Common myeloid progenitor, CD34-positive (primary cell): ENCODE measurements around the gene CTNNA2.

Source experiments
- CTCF ChIA-PET: fragments of 350-600 bp; sonication (Branson Sonifier 250); formaldehyde crosslinking; loops from one replicate; lab custom pipeline; 2021; ENCODE audit warnings: antibody characterized with exemption; lab: Charles Lee
- POLR2A ChIA-PET: fragments of 350-600 bp; sonication (Branson Sonifier 250); formaldehyde crosslinking; loops from one replicate; lab custom pipeline; 2021; ENCODE audit warnings: antibody characterized with exemption; lab: Charles Lee
- DNase-seq, 3 donors: peaks; one replicate each; pipeline versions ENCODE4 v3.0.0 to v3.0.0-alpha.2; 2013
- H3K27ac ChIP-seq, 2 experiments: 1 replicate in 1 of 2; 2 replicates in 1 of 2; pipeline ENCODE4 v1.7.0; 2013; ENCODE audit warnings: inconsistent platforms in 2 of 2, low read length in 2 of 2, mild to moderate bottlenecking in 2 of 2, low read depth in 1 of 2, moderate library complexity in 1 of 2; ENCODE audit not compliant: severe bottlenecking in 2 of 2, insufficient read depth in 1 of 2, poor library complexity in 1 of 2
- H3K27me3 ChIP-seq, 5 experiments: replicated peaks in 2 of 5; 1 replicate in 3 of 5; 2 replicates in 2 of 5; pipeline versions ENCODE4 v1.6.1 to v1.7.0; 2013; ENCODE audit warnings: low read length in 4 of 5, mild to moderate bottlenecking in 2 of 5, moderate library complexity in 2 of 5, inconsistent platforms in 1 of 5; ENCODE audit not compliant: insufficient read depth in 5 of 5, control insufficient read depth in 4 of 5
- H3K36me3 ChIP-seq, 4 experiments: 1 replicate in 2 of 4; 2 replicates in 2 of 4; pipeline versions ENCODE4 v1.6.1 to v1.7.0; 2013; ENCODE audit warnings: low read length in 3 of 4, control low read depth in 1 of 4, mild to moderate bottlenecking in 1 of 4; ENCODE audit not compliant: control insufficient read depth in 4 of 4, insufficient read depth in 4 of 4
- H3K4me1 ChIP-seq, 4 experiments: 1 replicate in 3 of 4; 2 replicates in 1 of 4; pipeline versions ENCODE4 v1.6.1 to v1.7.1; 2013; ENCODE audit warnings: low read length in 3 of 4, mild to moderate bottlenecking in 3 of 4, control low read depth in 1 of 4, inconsistent platforms in 1 of 4, moderate library complexity in 1 of 4; ENCODE audit not compliant: control insufficient read depth in 4 of 4, insufficient read depth in 4 of 4; ENCODE audit errors: control extremely low read depth in 1 of 4
- H3K4me3 ChIP-seq, 7 experiments: 1 replicate in 4 of 7; 2 replicates in 3 of 7; pipeline versions ENCODE4 v1.5.1 to v1.7.0; 2013; ENCODE audit warnings: mild to moderate bottlenecking in 7 of 7, low read length in 6 of 7, moderate library complexity in 6 of 7, inconsistent platforms in 2 of 7, low read depth in 2 of 7, control low read depth in 1 of 7; ENCODE audit not compliant: insufficient read depth in 4 of 7, control insufficient read depth in 1 of 7; ENCODE audit errors: extremely low read depth in 1 of 7
- H3K9me3 ChIP-seq, 5 experiments: 1 replicate in 4 of 5; 2 replicates in 1 of 5; pipeline versions ENCODE4 v1.6.1 to v1.7.1; 2013; ENCODE audit warnings: low read length in 4 of 5, mild to moderate bottlenecking in 2 of 5, inconsistent platforms in 1 of 5, low read depth in 1 of 5, moderate library complexity in 1 of 5; ENCODE audit not compliant: control insufficient read depth in 4 of 5, insufficient read depth in 2 of 5; ENCODE audit errors: control extremely low read depth in 1 of 5
- WGBS: methylation state at CpG from one replicate; pipeline ENCODE4 v1.1.5; 2013; ENCODE audit not compliant: insufficient coverage; 5-methylcytosine and 5-hydroxymethylcytosine counted together

CTNNA2 gene

DNA sequence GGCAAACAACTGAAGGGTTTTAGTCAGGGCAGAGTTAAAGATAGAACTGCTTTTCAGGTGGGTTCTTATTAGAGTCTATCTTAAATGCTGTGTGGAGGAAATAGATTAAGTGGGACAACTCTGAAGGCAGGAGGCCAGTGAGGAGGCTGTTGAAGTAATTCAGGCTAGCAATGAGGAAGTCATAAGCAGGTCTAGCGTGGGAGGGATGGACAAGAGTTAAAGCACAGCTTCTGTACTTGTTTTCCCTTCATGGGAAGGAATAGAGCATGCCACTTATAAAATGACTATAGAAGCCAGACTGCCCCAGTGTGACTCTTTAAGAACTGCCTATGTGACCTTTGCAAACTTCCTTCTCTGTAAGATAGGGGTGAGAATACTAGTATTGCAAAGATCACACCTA lies 993.7 kb downstream of the CTNNA2 start:
- no peak for DNase-seq
- Histone ChIP-seq H3K27ac (no peak overlapping the region), H3K4me1 (no peaks in the 10 kb centered on the region), H3K4me3 (no peak overlapping the region), H3K36me3 (no peaks in the 10 kb centered on the region), H3K9me3 (no peaks in the 10 kb centered on the region), H3K27me3 (peaks cover 0 to 2% (median 0%) of the 10 kb centered on the region in 5 experiments)
- ChIA-PET POLR2A (no interaction called here), CTCF (no interaction called here)
- no CpG with 5 or more reads among the region's 1 CpG for WGBS

DNA sequence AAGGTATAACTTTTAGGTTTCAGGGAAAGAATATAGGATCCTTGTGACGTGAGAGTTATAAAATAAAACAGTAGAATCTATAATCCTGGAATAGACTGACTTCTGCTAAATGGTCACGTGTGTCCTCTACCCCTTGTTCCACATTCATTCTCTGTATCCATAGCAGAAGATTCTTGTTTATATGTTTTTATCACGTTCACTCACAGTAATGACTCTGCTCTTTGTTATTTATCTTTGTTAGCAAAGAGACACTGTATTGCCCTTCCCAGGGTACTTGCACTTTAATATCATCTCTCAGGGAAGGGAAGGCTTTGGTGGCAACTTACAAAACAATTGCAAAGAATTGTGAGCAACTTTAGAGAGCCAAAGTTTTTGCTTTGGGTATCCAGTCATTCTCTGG lies 997.9 kb downstream of the CTNNA2 start:
- Histone ChIP-seq H3K27me3 (peaks cover 0 to under 1% (median 0%) of the 10 kb centered on the region in 5 experiments), H3K36me3 (no peaks in the 10 kb centered on the region), H3K4me1 (no peaks in the 10 kb centered on the region), H3K9me3 (peaks cover 0 to 4% (median 0%) of the 10 kb centered on the region in 5 experiments), H3K27ac (no peak overlapping the region), H3K4me3 (no peak overlapping the region)
- 86% methylated on average over 1 of the region's 3 CpGs for WGBS
- DNase-seq = no peak
- ChIA-PET CTCF (interaction anchor here (1.0 kb wide), 1 partner anchor 12 kb away, joined by 3 read pairs; no protein-coding TSS in a partner anchor), POLR2A (no interaction called here)

DNA sequence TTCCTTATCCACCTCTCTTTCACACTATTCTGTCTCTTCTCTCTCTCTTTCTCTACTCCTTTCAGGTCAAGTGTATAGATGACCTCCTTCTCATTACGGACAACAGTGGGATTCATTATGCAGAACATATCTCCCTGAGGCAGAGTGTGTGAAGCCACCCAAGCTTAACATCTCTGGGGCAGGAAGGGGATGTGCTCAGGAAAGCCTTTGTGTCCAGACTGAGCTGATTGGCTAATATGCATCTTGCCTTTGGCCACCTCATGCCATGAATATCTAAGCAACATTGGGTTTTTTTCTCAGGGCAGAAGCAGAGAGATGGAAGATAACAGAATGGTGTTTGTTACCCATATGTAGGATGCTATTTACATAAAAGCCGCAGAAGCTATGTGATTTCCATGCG lies 1003.1 kb downstream of the CTNNA2 start:
- Histone ChIP-seq H3K9me3 (peaks cover 0 to 4% (median 0%) of the 10 kb centered on the region in 5 experiments), H3K27me3 (peaks cover 0 to 2% (median 0%) of the 10 kb centered on the region in 5 experiments), H3K36me3 (no peaks in the 10 kb centered on the region), H3K4me1 (no peaks in the 10 kb centered on the region), H3K27ac (no peak overlapping the region), H3K4me3 (no peak overlapping the region)
- 100% methylated on average over 3 of the region's 3 CpGs for WGBS
- DNase-seq = no peak
- POLR2A ChIA-PET = no interaction called here
- CTCF ChIA-PET = no interaction called here

DNA sequence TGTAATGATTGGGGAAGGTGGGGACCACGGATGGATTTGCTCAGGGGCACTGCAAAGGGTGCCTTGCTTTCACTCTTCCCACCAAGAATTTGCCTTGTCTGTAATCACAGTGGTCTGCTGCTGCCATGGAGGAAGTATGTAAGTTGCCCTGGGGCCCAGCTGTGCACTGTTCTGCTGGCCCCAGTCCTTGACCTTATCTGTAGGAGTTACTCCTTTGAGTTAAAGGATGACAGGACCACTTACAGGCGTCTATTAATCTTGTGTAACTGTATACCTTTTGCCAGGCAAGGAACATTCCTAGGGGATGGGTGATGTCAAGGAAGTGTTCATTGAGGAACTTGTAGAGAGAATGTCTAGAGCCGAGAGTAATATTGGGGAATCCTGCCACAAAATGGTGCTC lies 1004.5 kb downstream of the CTNNA2 start:
- 78% methylated on average over 3 of the region's 3 CpGs for WGBS
- H3K27me3 ChIP-seq = peaks cover 0 to 2% (median 0%) of the 10 kb centered on the region in 5 experiments
- no peak overlapping the region for H3K4me3 ChIP-seq
- H3K4me1 ChIP-seq = no peaks in the 10 kb centered on the region
- no peak for DNase-seq
- ChIA-PET POLR2A (no interaction called here), CTCF (no interaction called here)
- H3K27ac ChIP-seq = no peak overlapping the region
- H3K9me3 ChIP-seq = peaks cover 0 to 4% (median 0%) of the 10 kb centered on the region in 5 experiments
- H3K36me3 ChIP-seq = no peaks in the 10 kb centered on the region

DNA sequence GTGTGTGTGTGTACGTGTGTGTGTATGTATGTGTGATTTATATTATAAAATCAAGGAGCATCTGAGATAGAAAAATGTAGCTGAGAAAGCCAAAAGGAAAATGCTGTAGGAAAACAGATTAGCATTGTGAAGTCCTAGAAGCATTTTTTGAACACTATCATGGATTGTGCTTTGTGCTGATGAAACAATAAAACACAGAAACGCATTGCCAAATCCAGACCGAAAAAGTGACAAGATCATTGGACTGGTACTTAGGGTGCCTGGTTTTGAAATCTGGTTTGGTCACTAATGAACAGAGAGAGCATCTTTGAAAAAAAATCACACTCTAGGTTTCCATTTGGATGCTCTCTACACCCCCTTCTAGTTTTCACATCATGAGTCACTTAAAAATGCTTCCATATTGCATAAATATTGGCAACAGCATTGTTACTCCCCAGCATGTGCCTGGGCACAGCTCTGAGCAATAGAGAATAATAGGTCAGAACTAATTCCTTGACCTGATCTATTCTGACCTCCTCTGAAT lies 1006.3 kb downstream of the CTNNA2 start:
- no CpG with 5 or more reads among the region's 3 CpGs for WGBS
- POLR2A ChIA-PET = no interaction called here
- no peaks in the 10 kb centered on the region for H3K4me1 ChIP-seq
- no peaks in the 10 kb centered on the region for H3K36me3 ChIP-seq
- DNase-seq = no peak
- peaks cover 0 to 2% (median 0%) of the 10 kb centered on the region in 5 experiments for H3K27me3 ChIP-seq
- H3K4me3 ChIP-seq = no peak overlapping the region
- H3K27ac ChIP-seq = no peak overlapping the region
- H3K9me3 ChIP-seq = peaks cover 0 to 2% (median 0%) of the 10 kb centered on the region in 5 experiments
- CTCF ChIA-PET = no interaction called here

DNA sequence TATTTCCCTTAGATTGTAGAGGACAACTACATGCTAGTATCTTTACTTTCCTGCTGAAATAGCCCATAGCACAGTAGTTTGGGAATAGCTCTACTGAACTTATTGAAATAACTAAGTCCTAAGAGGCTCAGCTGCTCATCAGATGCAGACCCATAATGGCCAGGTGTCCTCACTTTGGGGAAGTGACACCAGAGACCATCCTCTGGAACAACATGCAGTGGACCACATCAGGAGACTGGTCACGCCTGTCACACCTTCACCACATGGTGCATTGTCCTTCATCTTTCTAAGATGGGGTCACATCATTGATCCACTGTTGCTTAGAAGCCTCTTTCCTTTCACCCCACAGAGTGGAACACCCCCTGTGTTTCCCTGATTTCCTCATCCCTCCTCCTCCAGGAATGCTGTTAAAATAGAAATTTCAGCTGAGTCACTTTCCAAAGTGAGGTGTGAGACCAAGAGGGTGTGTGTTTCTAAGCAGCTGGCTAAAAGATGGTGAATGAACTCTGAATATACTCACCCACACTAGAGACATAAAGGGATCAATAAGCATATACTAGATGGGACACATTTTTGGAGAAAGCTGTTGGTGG lies 1006.9 kb downstream of the CTNNA2 start:
- Histone ChIP-seq H3K36me3 (no peaks in the 10 kb centered on the region), H3K4me1 (no peaks in the 10 kb centered on the region), H3K27ac (no peak overlapping the region), H3K9me3 (no peaks in the 10 kb centered on the region), H3K4me3 (no peak overlapping the region), H3K27me3 (peaks cover 0 to 2% (median 0%) of the 10 kb centered on the region in 5 experiments)
- 100% methylated on average over 1 of the region's 1 CpG for WGBS
- ChIA-PET CTCF (no interaction called here), POLR2A (no interaction called here)
- DNase-seq = no peak

DNA sequence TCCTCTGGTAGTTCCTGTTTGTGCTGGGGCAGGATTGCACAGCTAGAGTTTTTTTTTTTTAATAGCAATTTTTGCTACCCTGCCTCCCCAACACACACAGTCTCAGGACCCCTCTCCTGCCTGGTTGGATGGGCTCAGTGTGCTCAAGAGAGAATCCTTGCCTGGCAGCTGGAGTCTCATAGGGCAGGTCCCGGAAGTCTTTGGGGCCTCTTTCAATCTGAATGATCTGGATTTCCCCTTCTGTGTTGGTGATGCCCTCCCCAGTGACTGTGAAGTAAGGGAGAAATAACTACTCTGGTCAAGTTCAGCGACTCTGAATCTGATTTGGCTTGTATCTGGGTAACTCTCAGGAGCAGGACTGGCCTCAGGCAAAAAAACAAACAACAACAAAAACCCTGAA lies 1012.3 kb downstream of the CTNNA2 start:
- 71% methylated on average over 2 of the region's 2 CpGs for WGBS
- ChIA-PET POLR2A (no interaction called here), CTCF (no interaction called here)
- Histone ChIP-seq H3K9me3 (no peaks in the 10 kb centered on the region), H3K27me3 (no peaks in the 10 kb centered on the region), H3K4me1 (no peaks in the 10 kb centered on the region), H3K4me3 (no peak overlapping the region), H3K27ac (no peak overlapping the region), H3K36me3 (no peaks in the 10 kb centered on the region)
- DNase-seq = no peak
